Natural killer cell (primary cell): ENCODE measurements around the gene ZPLD1. TPM values are rescaled to one million over a fixed set of nuclear protein-coding genes. Genes with fewer than 3 reads are reported as not detected.

Experiments
- ATAC-seq, 3 donors: fragments of 150-1000 bp in 2 of 3; fragments of 200-7000 bp in 1 of 3; cut with Tn5 transposase; 1 replicate in 1 of 3; 2 replicates in 2 of 3; pipeline ENCODE4 v1.10.0; 2021; ENCODE audit warnings: mild to moderate bottlenecking in 2 of 3, moderate library complexity in 2 of 3
- DNase-seq, 2 donors: peaks; one replicate each; pipeline versions ENCODE4 v3.0.0 to v3.0.0-alpha.2; 2013 to 2021; ENCODE audit warnings: mixed read lengths in 1 of 2
- H3K27ac ChIP-seq: one replicate; pipeline ENCODE4 v1.5.1; 2013; ENCODE audit warnings: mild to moderate bottlenecking, low read length
- H3K27me3 ChIP-seq: one replicate; pipeline ENCODE4 v1.6.1; 2013; ENCODE audit warnings: low read length; ENCODE audit not compliant: control insufficient read depth, insufficient read depth
- H3K36me3 ChIP-seq: one replicate; pipeline ENCODE4 v1.6.1; 2013; ENCODE audit warnings: low read length; ENCODE audit not compliant: control insufficient read depth, insufficient read depth
- H3K4me1 ChIP-seq: one replicate; pipeline ENCODE4 v1.6.1; 2013; ENCODE audit warnings: low read length; ENCODE audit not compliant: control insufficient read depth, insufficient read depth
- H3K4me3 ChIP-seq: one replicate; pipeline ENCODE4 v1.5.1; 2013; ENCODE audit warnings: low read length
- H3K9me3 ChIP-seq: one replicate; pipeline ENCODE4 v1.6.1; 2013; ENCODE audit warnings: low read length; ENCODE audit not compliant: control insufficient read depth, insufficient read depth
- H3K27ac Mint-ChIP-seq, 2 donors: one replicate each; pipeline ENCODE4 v1.8.0; 2022; ENCODE audit warnings: mild to moderate bottlenecking in 2 of 2, mixed read lengths in 2 of 2, moderate library complexity in 1 of 2
- H3K27me3 Mint-ChIP-seq, 2 donors: one replicate each; pipeline ENCODE4 v1.8.0; 2022; ENCODE audit warnings: low read depth in 2 of 2, mixed read lengths in 2 of 2
- H3K36me3 Mint-ChIP-seq: one replicate; pipeline ENCODE4 v1.8.0; 2022; ENCODE audit warnings: mixed read lengths
- H3K4me1 Mint-ChIP-seq, 2 donors: one replicate each; pipeline ENCODE4 v1.8.0; 2022; ENCODE audit warnings: mixed read lengths in 2 of 2
- H3K4me3 Mint-ChIP-seq: one replicate; pipeline ENCODE4 v1.8.0; 2022; ENCODE audit warnings: mild to moderate bottlenecking, moderate library complexity, mixed read lengths
- H3K9me3 Mint-ChIP-seq, 2 donors: one replicate each; pipeline ENCODE4 v1.8.0; 2022; ENCODE audit warnings: mixed read lengths in 2 of 2
- CTCF ChIP-seq: fragments of 200-600 bp; IDR thresholded peaks from one replicate; pipeline ENCODE4 v1.8.0; 2022; ENCODE audit warnings: antibody characterized with exemption
- WGBS: methylation state at CpG from one replicate; pipeline ENCODE4 v1.1.7; 2013; ENCODE audit warnings: missing lambda C conversion rate; ENCODE audit not compliant: insufficient coverage; 5-methylcytosine and 5-hydroxymethylcytosine counted together
- intact Hi-C: fragments of 100-400 bp; cut with micrococcal nuclease; formaldehyde crosslinking; loops from one replicate; pipeline ENCODE4 v1.14.2; 2022
- total RNA-seq, 4 donors: library from RNA; stranded (reverse); fragments of 120-200 nt in 1 of 4; gene quantifications; one replicate each; pipeline versions ENCODE4 v1.2.3 to v1.2.4, GENCODE V29; 2013 to 2022

ZPLD1 gene
- total RNA-seq, 3 donors from 2014 or later (not counting 1 experiment from before 2014, with no cell fraction given): not detected

DNA sequence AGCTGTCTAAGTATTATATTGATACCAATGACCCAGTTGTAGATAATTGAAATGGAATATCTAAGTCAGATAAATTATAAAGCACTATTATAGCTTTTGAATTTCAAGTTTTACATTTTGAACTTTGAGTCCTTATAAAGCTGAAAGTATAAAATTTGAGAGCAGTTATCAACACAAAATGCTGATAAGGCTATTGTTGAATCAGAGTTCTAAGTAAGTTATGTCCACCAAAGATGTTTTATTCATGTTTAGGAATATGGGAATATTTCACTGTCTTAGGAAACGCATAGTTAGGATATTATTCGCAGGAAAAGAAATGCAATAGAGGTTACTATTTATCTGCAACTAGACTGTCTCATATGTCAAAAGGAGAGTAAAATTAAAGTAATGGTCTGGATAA is 29.4 kb downstream of the ZPLD1 start:
- intact Hi-C loops: no loop called here
- Mint-ChIP-seq H3K36me3 (no peaks in the 10 kb centered on the region), H3K27ac (no peak overlapping the region), H3K4me3 (no peak overlapping the region), H3K27me3 (no peaks in the 10 kb centered on the region), H3K9me3 (peaks cover 1 to 2% of the 10 kb centered on the region in 2 donors), H3K4me1 (no peaks in the 10 kb centered on the region)
- Histone ChIP-seq H3K4me1 (no peaks in the 10 kb centered on the region), H3K27me3 (no peaks in the 10 kb centered on the region), H3K9me3 (no peaks in the 10 kb centered on the region), H3K4me3 (no peak overlapping the region), H3K36me3 (no peaks in the 10 kb centered on the region), H3K27ac (no peak overlapping the region)
- 86% methylated on average over 2 of the region's 2 CpGs for WGBS
- ATAC-seq: no peak
- no peak for TF ChIP-seq CTCF
- DNase-seq: no peak

- H3K4me3 ChIP-seq: no peak overlapping the region
- no peak for TF ChIP-seq CTCF
- H3K27me3 ChIP-seq: no peaks in the 10 kb centered on the region
- H3K4me1 Mint-ChIP-seq: no peaks in the 10 kb centered on the region
- no peaks in the 10 kb centered on the region for H3K36me3 ChIP-seq
- H3K4me1 ChIP-seq: no peaks in the 10 kb centered on the region
- no peak overlapping the region for H3K27ac Mint-ChIP-seq
- no peak overlapping the region for H3K27ac ChIP-seq
- ATAC-seq: no peak
- no peaks in the 10 kb centered on the region for H3K27me3 Mint-ChIP-seq
- no peak overlapping the region for H3K4me3 Mint-ChIP-seq
- no peak for DNase-seq
- 45% methylated on average over 1 of the region's 1 CpG for WGBS
- H3K36me3 Mint-ChIP-seq: no peaks in the 10 kb centered on the region
- intact Hi-C loops: no loop called here
- H3K9me3 ChIP-seq: no peaks in the 10 kb centered on the region
- H3K9me3 Mint-ChIP-seq: peaks cover 2 to 3% of the 10 kb centered on the region in 2 donors
These were observed 31.2 kb downstream of the ZPLD1 start for GRCh38 chr3:102466001-102466400.

DNA sequence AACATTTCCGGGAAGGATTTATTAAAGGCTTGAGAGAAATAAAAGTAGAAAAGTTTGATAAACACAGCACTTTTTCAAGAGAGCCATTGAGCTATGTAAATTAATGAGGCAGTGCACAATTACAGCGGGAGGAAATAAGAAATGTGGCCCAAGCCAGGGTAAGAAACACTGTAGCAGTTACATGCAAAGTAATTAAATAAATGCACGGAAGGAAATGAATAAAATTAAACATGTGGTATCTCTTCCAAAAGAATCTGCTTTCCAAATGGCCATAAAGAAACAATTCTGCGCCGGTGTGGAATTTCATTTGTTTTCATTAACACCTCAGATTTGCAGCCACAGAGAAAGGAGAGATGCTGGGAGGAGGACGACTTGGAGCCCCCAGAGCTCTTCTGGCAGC is 35.3 kb downstream of the ZPLD1 start:
- Histone ChIP-seq H3K4me3 (no peak overlapping the region), H3K27me3 (no peaks in the 10 kb centered on the region), H3K4me1 (no peaks in the 10 kb centered on the region), H3K36me3 (no peaks in the 10 kb centered on the region), H3K27ac (no peak overlapping the region), H3K9me3 (no peaks in the 10 kb centered on the region)
- TF ChIP-seq CTCF: no peak
- Mint-ChIP-seq H3K27ac (no peak overlapping the region), H3K4me3 (no peak overlapping the region), H3K36me3 (no peaks in the 10 kb centered on the region), H3K27me3 (no peaks in the 10 kb centered on the region), H3K9me3 (peaks cover 4% of the 10 kb centered on the region in 2 donors), H3K4me1 (no peaks in the 10 kb centered on the region)
- ATAC-seq: no peak
- WGBS: 82% methylated on average over 4 of the region's 6 CpGs
- DNase-seq: no peak
- intact Hi-C loops: no loop called here

DNA sequence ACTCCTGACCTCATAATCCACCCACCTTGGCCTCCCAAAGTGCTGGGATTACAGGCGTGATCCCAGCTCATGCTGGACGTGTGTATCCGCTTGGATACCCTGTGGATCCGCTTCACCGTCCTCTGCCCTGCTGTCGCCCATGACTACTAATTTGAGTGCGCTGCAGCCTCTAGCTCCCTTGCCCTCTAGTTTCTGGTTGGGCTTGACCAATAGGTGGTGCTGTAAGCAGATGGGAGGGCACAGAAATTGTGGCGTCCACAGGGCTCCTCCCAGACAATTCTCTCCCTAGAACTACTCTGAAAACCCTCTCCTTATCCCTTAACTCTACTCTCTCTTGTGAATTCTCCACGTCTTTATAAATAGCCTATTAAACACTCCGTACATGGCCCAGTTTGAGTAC is 36.2 kb downstream of the ZPLD1 start:
- intact Hi-C loops: no loop called here
- DNase-seq (no peak), ATAC-seq (no peak)
- TF ChIP-seq CTCF: no peak
- H3K4me1 ChIP-seq: no peaks in the 10 kb centered on the region
- H3K9me3 ChIP-seq: no peaks in the 10 kb centered on the region
- H3K36me3 ChIP-seq: no peaks in the 10 kb centered on the region
- peaks cover 4% of the 10 kb centered on the region in 2 donors for H3K9me3 Mint-ChIP-seq
- no peaks in the 10 kb centered on the region for H3K27me3 ChIP-seq
- WGBS: 89% methylated on average over 10 of the region's 10 CpGs
- H3K36me3 Mint-ChIP-seq: no peaks in the 10 kb centered on the region
- no peak overlapping the region for H3K27ac Mint-ChIP-seq
- H3K4me3 Mint-ChIP-seq: no peak overlapping the region
- H3K4me1 Mint-ChIP-seq: no peaks in the 10 kb centered on the region
- no peak overlapping the region for H3K27ac ChIP-seq
- H3K4me3 ChIP-seq: no peak overlapping the region
- H3K27me3 Mint-ChIP-seq: no peaks in the 10 kb centered on the region
